ENCODE measurements around the gene SRP9. TPM values are rescaled to one million over a fixed set of nuclear protein-coding genes. Genes with fewer than 3 reads are reported as not detected.

SRP9 gene
- total RNA-seq, result 10 to 100 TPM; 48.5 to 86.6 TPM

- ATAC-seq, result peak; percentile 99
These were observed at the start of gene SRP9 for GRCh38 chr1:225777583-225778336. Gene SRP9, plus strand, starts transcription at chr1:225777826. Its CDS starts 115 bp downstream, at chr1:225777941.

GRCh38 chr1:225731491-225731890 is 46.1 kb upstream of the SRP9 start:
- no peak for DNase-seq
- intact Hi-C loops (cut with DNase I), result no loop called here
- no peak overlapping the region for H3K27ac ChIP-seq

More at GRCh38 chr1:225777583-225778336, at the start of gene SRP9:
- Histone ChIP-seq H3K27ac (peak within 1 kb of the TSS; percentile 89 to 96 (median 92)), H3K4me3 (peak within 1 kb of the TSS; percentile 49 to 81), H3K36me3 (replicated peaks in 1 of 2; ENCODE audit: insufficient read depth in 1 of 2, low read depth in 2 of 2) (no peaks in the 10 kb centered on the region), H3K9me3 (no peaks in the 10 kb centered on the region), H3K27me3 (no peaks in the 10 kb centered on the region), H3K4me1 (peaks cover 50% of the 10 kb centered on the region)
- peak; percentile 74 to 95 (median 95) for TF ChIP-seq POLR2A (IDR thresholded peaks at IDR 0.05)
- peak; percentile 80 to 98 (median 97) for TF ChIP-seq CTCF (IDR thresholded peaks at IDR 0.05)
- intact Hi-C loops (cut with DNase I), result no loop called here
- WGBS, 2 donors, result 0% methylated on average over 15 to 42 of the region's 46 CpGs
- DNase-seq, result peak; percentile 99

DNA sequence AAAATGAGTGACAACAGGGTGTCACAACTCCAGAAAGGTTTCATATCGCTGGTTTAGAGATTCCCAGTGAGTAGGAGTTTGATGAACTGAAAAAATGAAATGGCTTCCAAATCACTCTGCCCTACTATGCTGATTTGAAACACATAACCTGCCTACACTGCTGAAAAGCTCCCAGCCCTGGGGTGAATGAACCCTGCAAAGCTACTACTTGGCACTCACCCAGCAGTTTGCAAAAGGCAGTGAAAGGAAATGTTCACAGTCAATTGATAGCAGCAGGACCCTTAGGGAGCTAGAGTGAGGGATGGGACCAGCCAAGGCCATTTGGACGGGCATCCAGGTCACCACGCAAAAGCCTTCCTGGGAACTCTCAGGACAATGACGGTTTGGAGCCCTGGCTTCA is 44.4 kb upstream of the SRP9 start:
- TF ChIP-seq CTCF (IDR thresholded peaks at IDR 0.05), result no peak
- no peak for TF ChIP-seq POLR2A (IDR thresholded peaks at IDR 0.05)
- H3K27ac ChIP-seq, result no peak overlapping the region
- WGBS, 2 donors, result 64 to 79% methylated on average over 4 of the region's 4 CpGs
- no peaks in the 10 kb centered on the region for H3K9me3 ChIP-seq
- no peaks in the 10 kb centered on the region for H3K27me3 ChIP-seq
- intact Hi-C loops (cut with DNase I), result no loop called here
- no peak for ATAC-seq
- DNase-seq, result peak in 2 of 4 donors; percentile 18 to 28
- H3K4me3 ChIP-seq, result no peak overlapping the region
- H3K36me3 ChIP-seq (replicated peaks in 1 of 2; ENCODE audit: insufficient read depth in 1 of 2, low read depth in 2 of 2), result no peaks in the 10 kb centered on the region
- H3K4me1 ChIP-seq, result peaks cover 17% of the 10 kb centered on the region

More at GRCh38 chr1:225731491-225731890, 46.1 kb upstream of the SRP9 start:
- Histone ChIP-seq H3K9me3 (no peaks in the 10 kb centered on the region), H3K36me3 (replicated peaks in 1 of 2; ENCODE audit: insufficient read depth in 1 of 2, low read depth in 2 of 2) (no peaks in the 10 kb centered on the region), H3K4me3 (no peak overlapping the region), H3K4me1 (peaks cover 14% of the 10 kb centered on the region), H3K27me3 (no peaks in the 10 kb centered on the region)
- ATAC-seq, result no peak
- TF ChIP-seq POLR2A (IDR thresholded peaks at IDR 0.05) (no peak), CTCF (IDR thresholded peaks at IDR 0.05) (no peak)

- Histone ChIP-seq H3K9me3 (no peaks in the 10 kb centered on the region), H3K36me3 (replicated peaks in 1 of 2; ENCODE audit: insufficient read depth in 1 of 2, low read depth in 2 of 2) (no peaks in the 10 kb centered on the region), H3K27me3 (no peaks in the 10 kb centered on the region), H3K4me3 (no peak overlapping the region), H3K27ac (peak overlapping the region; percentile 7 to 73 (median 64)), H3K4me1 (peaks cover 17% of the 10 kb centered on the region)
- intact Hi-C loops (cut with DNase I), result no loop called here
- ATAC-seq, result peak; percentile 85
- WGBS, 2 donors, result 66 to 70% methylated on average over 10 to 12 of the region's 12 CpGs
- TF ChIP-seq POLR2A (IDR thresholded peaks at IDR 0.05), result peak in 2 of 3 donors; percentile 17 to 18
- TF ChIP-seq CTCF (IDR thresholded peaks at IDR 0.05), result no peak
- peak; percentile 57 to 74 (median 67) for DNase-seq
These were observed 42.1 kb upstream of the SRP9 start for GRCh38 chr1:225735252-225736149.
